ENCODE data around the gene USE1. TPM values are rescaled to one million over a fixed set of nuclear protein-coding genes. Genes with fewer than 3 reads are reported as not detected.

USE1 gene
- total RNA-seq, 1 experiment from 2014 or later, result 26.2 TPM

DNA sequence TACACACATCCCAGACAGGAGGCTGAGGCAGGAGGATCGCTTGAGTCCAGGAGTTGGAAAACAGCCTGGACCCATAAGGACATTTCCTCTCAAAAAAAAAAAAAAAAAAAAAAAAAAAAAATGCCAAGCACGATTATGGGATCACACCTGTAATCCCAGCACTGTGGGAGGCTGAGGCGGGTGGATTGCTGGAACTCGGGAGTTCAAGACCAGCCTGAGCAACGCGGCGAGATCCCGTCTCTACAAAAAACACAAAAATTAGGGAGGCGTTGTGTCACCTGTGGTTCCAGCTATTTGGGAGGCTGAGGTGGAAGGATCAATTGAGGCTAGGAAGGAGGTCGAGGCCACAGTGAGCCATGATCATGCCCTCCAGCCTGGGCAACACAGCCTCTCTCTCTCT is 9.9 kb downstream of the USE1 start:
- Histone ChIP-seq H3K4me3 (ENCODE audit: low read depth in 2 of 2, low read length in 2 of 2) (peak overlapping the region in 1 of 2 experiments; percentile 76; a peak in 2 of 4 replicates), H3K27ac (ENCODE audit: low read length) (no peak overlapping the region), H3K9me3 (ENCODE audit: control insufficient read depth, insufficient read depth, low read depth, low read length) (no peaks in the 10 kb centered on the region), H3K36me3 (ENCODE audit: control insufficient read depth, insufficient read depth, low read length) (no peaks in the 10 kb centered on the region; the same call in 1 of the 2 replicates), H3K4me1 (ENCODE audit: control insufficient read depth, insufficient read depth, low read length) (peaks cover 4% of the 10 kb centered on the region), H3K27me3 (ENCODE audit: control insufficient read depth, insufficient read depth, low read length) (no peaks in the 10 kb centered on the region)
- in situ Hi-C loops (cut with HindIII; ENCODE audit: low pct_unique_long_range_greater_than_20kb, low sequenced_read_pairs) (no loop called here), intact Hi-C loops (cut with micrococcal nuclease; ENCODE audit: unreplicated experiment) (loop anchor here (10.0 kb wide), 1 partner anchor 60 kb away; the partner anchor contains the start of gene ANKLE1)
- ATAC-seq, result no peak
- no TSS peak for BruUV-seq (replicated peaks)
- TF ChIP-seq POLR2AphosphoS5 (IDR thresholded peaks at IDR 0.05; ENCODE audit: low read depth, low read length), result no peak
- no peak for TF ChIP-seq TCF7L2 (IDR thresholded peaks at IDR 0.05; ENCODE audit: low read depth, low read length)
- TF ChIP-seq, protein P1, sequence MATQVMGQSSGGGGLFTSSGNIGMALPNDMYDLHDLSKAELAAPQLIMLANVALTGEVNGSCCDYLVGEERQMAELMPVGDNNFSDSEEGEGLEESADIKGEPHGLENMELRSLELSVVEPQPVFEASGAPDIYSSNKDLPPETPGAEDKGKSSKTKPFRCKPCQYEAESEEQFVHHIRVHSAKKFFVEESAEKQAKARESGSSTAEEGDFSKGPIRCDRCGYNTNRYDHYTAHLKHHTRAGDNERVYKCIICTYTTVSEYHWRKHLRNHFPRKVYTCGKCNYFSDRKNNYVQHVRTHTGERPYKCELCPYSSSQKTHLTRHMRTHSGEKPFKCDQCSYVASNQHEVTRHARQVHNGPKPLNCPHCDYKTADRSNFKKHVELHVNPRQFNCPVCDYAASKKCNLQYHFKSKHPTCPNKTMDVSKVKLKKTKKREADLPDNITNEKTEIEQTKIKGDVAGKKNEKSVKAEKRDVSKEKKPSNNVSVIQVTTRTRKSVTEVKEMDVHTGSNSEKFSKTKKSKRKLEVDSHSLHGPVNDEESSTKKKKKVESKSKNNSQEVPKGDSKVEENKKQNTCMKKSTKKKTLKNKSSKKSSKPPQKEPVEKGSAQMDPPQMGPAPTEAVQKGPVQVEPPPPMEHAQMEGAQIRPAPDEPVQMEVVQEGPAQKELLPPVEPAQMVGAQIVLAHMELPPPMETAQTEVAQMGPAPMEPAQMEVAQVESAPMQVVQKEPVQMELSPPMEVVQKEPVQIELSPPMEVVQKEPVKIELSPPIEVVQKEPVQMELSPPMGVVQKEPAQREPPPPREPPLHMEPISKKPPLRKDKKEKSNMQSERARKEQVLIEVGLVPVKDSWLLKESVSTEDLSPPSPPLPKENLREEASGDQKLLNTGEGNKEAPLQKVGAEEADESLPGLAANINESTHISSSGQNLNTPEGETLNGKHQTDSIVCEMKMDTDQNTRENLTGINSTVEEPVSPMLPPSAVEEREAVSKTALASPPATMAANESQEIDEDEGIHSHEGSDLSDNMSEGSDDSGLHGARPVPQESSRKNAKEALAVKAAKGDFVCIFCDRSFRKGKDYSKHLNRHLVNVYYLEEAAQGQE (IDR thresholded peaks at IDR 0.05; ENCODE audit: insufficient read depth in 1 of 2, low read depth in 2 of 2, low read length in 1 of 2), result no peak
- TF ChIP-seq SIN3A (IDR thresholded peaks at IDR 0.05; ENCODE audit: borderline replicate concordance, insufficient read depth, low read depth, low read length), result no peak
- TF ChIP-seq, protein P2, sequence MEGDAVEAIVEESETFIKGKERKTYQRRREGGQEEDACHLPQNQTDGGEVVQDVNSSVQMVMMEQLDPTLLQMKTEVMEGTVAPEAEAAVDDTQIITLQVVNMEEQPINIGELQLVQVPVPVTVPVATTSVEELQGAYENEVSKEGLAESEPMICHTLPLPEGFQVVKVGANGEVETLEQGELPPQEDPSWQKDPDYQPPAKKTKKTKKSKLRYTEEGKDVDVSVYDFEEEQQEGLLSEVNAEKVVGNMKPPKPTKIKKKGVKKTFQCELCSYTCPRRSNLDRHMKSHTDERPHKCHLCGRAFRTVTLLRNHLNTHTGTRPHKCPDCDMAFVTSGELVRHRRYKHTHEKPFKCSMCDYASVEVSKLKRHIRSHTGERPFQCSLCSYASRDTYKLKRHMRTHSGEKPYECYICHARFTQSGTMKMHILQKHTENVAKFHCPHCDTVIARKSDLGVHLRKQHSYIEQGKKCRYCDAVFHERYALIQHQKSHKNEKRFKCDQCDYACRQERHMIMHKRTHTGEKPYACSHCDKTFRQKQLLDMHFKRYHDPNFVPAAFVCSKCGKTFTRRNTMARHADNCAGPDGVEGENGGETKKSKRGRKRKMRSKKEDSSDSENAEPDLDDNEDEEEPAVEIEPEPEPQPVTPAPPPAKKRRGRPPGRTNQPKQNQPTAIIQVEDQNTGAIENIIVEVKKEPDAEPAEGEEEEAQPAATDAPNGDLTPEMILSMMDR (IDR thresholded peaks at IDR 0.05), result no peak
- ChIA-PET CTCF (no interaction called here), POLR2A (no interaction called here)
- no peak for DNase-seq (ENCODE audit: low read depth, low spot score)

GRCh38 chr19:17226002-17226933 is 11.1 kb downstream of the USE1 start, which contains the start of gene OCEL1:
Gene OCEL1, plus strand, starts transcription at chr19:17226226. Its CDS starts 22 bp downstream, at chr19:17226248.
- TF ChIP-seq, protein P2 (IDR thresholded peaks at IDR 0.05), result no peak
- peak; percentile 45; the same call in 1 of the 2 replicates for TF ChIP-seq POLR2AphosphoS5 (IDR thresholded peaks at IDR 0.05; ENCODE audit: low read depth, low read length)
- Histone ChIP-seq H3K9me3 (ENCODE audit: control insufficient read depth, insufficient read depth, low read depth, low read length) (no peaks in the 10 kb centered on the region), H3K36me3 (ENCODE audit: control insufficient read depth, insufficient read depth, low read length) (no peaks in the 10 kb centered on the region; the same call in 1 of the 2 replicates), H3K4me1 (ENCODE audit: control insufficient read depth, insufficient read depth, low read length) (peaks cover 4% of the 10 kb centered on the region), H3K4me3 (ENCODE audit: low read depth in 2 of 2, low read length in 2 of 2) (peak within 1 kb of the TSS; percentile 61 to 76), H3K27ac (ENCODE audit: low read length) (peak within 1 kb of the TSS; percentile 72), H3K27me3 (ENCODE audit: control insufficient read depth, insufficient read depth, low read length) (no peaks in the 10 kb centered on the region)
- intact Hi-C loops (cut with micrococcal nuclease; ENCODE audit: unreplicated experiment) (loop anchor here (10.0 kb wide), 1 partner anchor 59 kb away; the partner anchor contains the start of gene ANKLE1), in situ Hi-C loops (cut with HindIII; ENCODE audit: low pct_unique_long_range_greater_than_20kb, low sequenced_read_pairs) (no loop called here)
- ChIA-PET CTCF (no interaction called here), POLR2A (interaction anchor here (0.6 kb wide), 1 partner anchor 75 kb away, joined by 6 read pairs; no protein-coding TSS in a partner anchor)
- no TSS peak for BruUV-seq (replicated peaks)
- ATAC-seq, result peak; percentile 91
- DNase-seq (ENCODE audit: low read depth, low spot score), result peak; percentile 73

Measured in Panc1 (cell line).